Activated CD4-positive, alpha-beta T cell treated with anti-CD3 and anti-CD28 coated beads, Interleukin-2, amount 10 ng/mL, durations not matched to agents 24 days and 14 days (primary cell): ENCODE measurements around the gene HRAS. TPM values are rescaled to one million over a fixed set of nuclear protein-coding genes. Genes with fewer than 3 reads are reported as not detected.

Experiments used
- DNase-seq: peaks from one replicate; pipeline ENCODE4 v3.0.0; 2022
- H3K27ac Mint-ChIP-seq: one replicate; pipeline ENCODE4 v1.8.0; 2022; ENCODE audit warnings: mild to moderate bottlenecking, mixed read lengths
- H3K27me3 Mint-ChIP-seq: one replicate; pipeline ENCODE4 v1.8.0; 2022; ENCODE audit warnings: mixed read lengths
- H3K36me3 Mint-ChIP-seq: one replicate; pipeline ENCODE4 v1.8.0; 2022; ENCODE audit warnings: low read depth, mild to moderate bottlenecking, mixed read lengths
- H3K4me1 Mint-ChIP-seq: one replicate; pipeline ENCODE4 v1.8.0; 2021; ENCODE audit warnings: mixed read lengths
- H3K4me3 Mint-ChIP-seq: one replicate; pipeline ENCODE4 v1.8.0; 2022; ENCODE audit warnings: mild to moderate bottlenecking, moderate library complexity, mixed read lengths
- H3K9me3 Mint-ChIP-seq: one replicate; pipeline ENCODE4 v1.8.0; 2021; ENCODE audit warnings: mixed read lengths
- intact Hi-C: fragments of 100-400 bp; cut with micrococcal nuclease; formaldehyde crosslinking; loops from one replicate; pipeline ENCODE4 v1.15.1; 2023
- total RNA-seq: library from RNA; stranded (reverse); gene quantifications from 2 replicates; pipeline ENCODE4 v1.2.3, GENCODE V29; 2022

HRAS gene
- total RNA-seq, 1 donor from 2014 or later: 94.4 TPM

DNA sequence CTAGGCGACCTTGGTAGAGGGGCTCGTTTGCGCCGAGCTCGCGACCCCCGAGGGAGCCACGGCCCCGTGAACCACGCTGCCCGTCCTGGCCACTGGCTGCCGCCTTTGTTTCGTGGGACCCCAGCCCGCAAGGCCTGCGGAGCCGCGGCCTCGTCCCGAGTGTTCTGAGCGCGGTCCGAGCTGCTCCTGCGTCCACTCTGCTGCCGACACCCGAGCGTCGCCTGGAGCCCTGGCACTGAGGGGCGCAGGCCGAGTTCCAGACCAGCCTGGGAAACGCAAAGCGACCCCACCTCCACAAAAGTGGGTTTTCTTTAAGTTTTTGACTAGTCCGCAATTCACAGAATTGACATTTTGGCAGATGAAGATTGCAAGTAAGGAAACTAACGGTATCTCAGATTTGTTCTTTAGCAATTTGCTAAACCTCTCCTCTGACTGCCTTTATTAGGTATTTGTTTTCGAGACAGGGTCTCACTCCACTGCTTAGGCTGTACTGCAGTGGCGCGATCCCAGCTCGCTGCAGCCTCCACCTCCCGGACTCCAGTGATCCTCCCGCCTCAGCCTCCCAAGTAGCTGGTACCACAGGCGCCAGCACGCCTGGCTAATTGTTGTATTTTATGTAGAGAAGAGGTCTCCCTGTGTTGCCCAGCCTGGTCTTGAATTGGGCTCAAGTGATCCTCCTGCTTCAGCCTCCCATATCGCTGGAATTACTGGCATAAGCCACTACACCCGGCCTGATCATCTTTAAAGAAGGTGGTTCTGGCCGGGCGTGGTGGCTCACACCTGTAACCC lies 27.5 kb downstream of the HRAS start:
- H3K4me1 Mint-ChIP-seq: peaks cover 24% of the 10 kb centered on the region
- peak overlapping the region; percentile 98 for H3K4me3 Mint-ChIP-seq
- no peak for DNase-seq
- intact Hi-C loops: loop anchor here (1.0 to 5.0 kb wide), 5 partner anchors 10 to 289 kb away; partner anchors contain the start of genes LRRC56 and SLC25A22
- no peaks in the 10 kb centered on the region for H3K9me3 Mint-ChIP-seq
- H3K36me3 Mint-ChIP-seq: peaks cover 29% of the 10 kb centered on the region
- no peaks in the 10 kb centered on the region for H3K27me3 Mint-ChIP-seq
- H3K27ac Mint-ChIP-seq: peak overlapping the region; percentile 100

DNA sequence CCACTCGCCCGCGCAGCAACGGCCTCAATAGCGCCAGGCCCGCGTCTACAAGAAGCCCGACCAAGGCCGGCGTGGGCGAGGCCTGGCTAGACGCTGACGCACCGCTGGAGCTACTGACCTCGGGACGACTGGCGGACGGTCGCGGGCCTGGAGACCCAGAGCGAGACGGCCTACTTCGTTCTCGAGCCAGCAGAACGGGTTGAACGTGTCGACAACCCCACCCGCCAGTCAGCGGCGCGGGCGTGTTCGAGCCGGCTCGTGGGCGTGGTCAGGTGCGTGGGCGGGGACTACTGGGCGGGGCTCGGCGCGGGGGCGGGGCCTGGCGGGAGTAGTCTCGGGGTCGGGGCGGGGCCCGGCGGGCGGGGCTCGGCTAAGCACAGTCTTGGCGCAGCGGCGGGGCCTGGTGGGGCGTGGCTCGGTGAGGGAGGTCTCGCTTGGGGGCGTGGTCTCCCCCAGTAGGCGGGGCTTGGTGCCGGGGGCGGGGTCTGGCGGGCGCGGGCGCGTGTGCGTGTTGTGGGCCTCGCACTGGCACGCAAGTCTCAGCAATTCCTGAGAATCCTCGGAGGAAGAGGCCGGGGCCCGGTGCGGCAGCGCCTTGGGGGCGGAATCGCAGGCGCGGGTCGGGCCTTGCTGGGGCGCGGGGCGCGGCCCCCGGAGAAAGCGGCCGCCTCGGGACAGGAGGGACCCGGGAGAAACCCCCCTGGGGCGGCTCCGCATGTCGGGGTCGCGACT lies 28.2 kb downstream of the HRAS start, which contains the start of gene RNH1:
TSS of gene RNH1 (minus strand) at position 248 of the 732 bp plus-strand sequence. CDS start 5,080 bp downstream, outside the sequence.
- Mint-ChIP-seq H3K9me3 (no peaks in the 10 kb centered on the region), H3K4me3 (peak within 1 kb of the TSS; percentile 98), H3K36me3 (peaks cover 28% of the 10 kb centered on the region), H3K27ac (peak within 1 kb of the TSS; percentile 100), H3K27me3 (no peaks in the 10 kb centered on the region), H3K4me1 (peaks cover 24% of the 10 kb centered on the region)
- intact Hi-C loops: loop anchor here (1.0 to 5.0 kb wide), 10 partner anchors 11 to 300 kb away; partner anchors contain the start of genes BET1L, LRRC56, PHRF1 and PSMD13
- peak; percentile 99 for DNase-seq

DNA sequence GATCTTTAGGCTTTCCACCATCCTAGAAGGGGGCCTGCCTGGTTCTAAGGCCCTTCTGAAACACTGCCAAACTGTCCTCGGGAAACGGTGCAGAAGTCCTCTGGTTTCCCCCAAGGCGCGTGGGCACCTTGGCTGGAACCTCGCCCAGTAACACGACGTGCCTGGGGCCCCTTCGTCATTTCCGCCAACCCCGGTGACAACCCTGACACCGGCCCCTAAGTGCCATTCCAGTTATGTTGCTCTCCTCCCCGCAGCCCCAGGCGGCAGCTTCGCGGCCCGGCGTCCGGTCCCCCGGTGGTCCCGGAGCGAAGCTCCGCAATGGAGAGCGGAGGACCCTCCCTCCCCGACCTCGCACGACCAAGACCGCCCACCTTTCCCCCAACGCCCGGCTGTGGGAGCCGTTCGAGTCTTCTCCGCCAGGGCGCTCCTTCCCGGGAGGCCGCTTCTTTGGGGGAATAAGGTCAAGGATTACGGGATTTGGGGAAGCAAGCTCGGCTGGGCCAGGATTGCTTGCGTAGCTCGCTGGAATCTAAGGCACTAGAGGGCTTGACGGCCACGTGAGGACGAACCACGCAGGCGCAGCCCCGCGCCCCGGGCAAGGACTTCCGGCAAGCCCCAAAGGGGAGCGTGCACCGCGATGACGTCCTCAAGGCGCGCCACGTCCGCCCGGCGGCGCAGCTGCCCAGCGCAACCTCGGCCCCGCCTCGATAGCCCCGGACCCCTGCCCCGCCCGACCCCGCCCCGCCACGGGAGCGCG lies 29.0 kb downstream of the HRAS start:
- peak overlapping the region; percentile 98 for H3K4me3 Mint-ChIP-seq
- intact Hi-C loops: loop anchor here (1.0 to 5.0 kb wide), 7 partner anchors 56 to 299 kb away; partner anchors contain the start of genes BET1L, PHRF1, PSMD13 and PTDSS2
- no peaks in the 10 kb centered on the region for H3K9me3 Mint-ChIP-seq
- DNase-seq: peak; percentile 99
- H3K27me3 Mint-ChIP-seq: no peaks in the 10 kb centered on the region
- peak overlapping the region; percentile 100 for H3K27ac Mint-ChIP-seq
- H3K4me1 Mint-ChIP-seq: peaks cover 24% of the 10 kb centered on the region
- H3K36me3 Mint-ChIP-seq: peaks cover 26% of the 10 kb centered on the region

DNA sequence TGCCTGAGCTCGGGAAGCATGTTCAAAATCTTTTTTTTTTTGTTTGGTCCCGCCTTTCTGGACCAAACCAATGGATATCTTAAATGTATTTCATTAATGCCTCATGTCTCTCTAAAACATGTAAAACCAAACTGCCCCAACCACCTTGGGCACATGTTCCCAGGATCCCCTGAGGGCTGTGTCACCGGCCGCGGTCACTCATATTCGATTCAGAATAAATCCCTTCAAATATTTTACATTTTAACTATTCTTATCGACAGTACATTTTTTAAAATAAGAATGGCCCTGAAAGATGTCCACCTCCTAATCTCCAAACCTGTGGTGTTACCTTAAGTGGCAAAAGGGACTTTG lies 30.4 kb downstream of the HRAS start:
- H3K27ac Mint-ChIP-seq: peak overlapping the region; percentile 76

DNA sequence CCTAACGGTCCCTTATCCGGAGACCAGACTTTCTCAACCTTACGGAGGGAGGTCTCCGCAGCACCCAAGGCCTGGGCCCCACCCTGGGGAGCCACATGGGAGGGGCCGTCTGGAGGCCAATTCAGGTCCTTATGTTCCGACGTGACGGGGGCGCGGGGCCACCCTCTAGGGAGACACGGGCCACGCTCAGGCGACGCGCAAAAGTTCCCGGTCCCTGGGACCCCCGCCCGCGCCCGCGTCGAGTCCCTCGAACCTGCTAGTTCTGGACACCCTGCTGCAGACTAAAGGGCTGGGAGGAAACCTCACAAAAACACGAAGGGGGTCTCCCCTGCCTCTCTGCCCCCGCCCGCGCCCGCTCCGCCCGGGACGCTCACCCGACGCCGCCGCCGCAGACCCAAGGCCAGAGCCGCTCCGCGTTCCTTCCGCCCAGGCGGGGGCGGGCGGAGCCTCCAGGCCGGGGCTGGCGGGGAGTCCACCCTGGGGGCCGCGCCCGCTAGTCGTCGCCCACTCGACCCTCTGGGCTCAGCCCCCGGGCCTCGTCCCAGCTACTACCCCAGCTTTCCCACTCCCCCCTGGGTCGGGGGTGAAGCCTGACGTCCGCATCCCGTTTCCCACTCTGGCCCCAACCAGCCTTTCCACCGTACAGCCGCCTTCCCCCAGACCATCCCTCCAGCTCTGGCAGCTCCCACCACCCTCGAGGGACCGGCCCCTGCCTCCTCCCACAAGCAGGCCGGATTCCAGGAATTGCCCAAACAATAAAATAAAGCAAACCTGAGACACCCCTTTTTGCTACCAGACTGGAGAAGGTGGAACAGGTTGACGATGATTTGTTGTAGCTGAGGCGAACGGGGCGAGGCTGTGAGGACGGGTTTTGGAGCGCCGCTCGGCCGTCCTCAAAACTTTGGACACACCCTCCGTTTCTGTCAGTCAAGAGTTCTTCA lies 31.1 kb downstream of the HRAS start:
- intact Hi-C loops: no loop called here

More for the DNA sequence above, 30.4 kb downstream of the HRAS start:
- Mint-ChIP-seq H3K9me3 (no peaks in the 10 kb centered on the region), H3K4me3 (peak overlapping the region; percentile 98), H3K36me3 (peaks cover 31% of the 10 kb centered on the region), H3K27me3 (no peaks in the 10 kb centered on the region), H3K4me1 (peaks cover 26% of the 10 kb centered on the region)
- no peak for DNase-seq
- intact Hi-C loops: loop anchor here (5.0 kb wide), 1 partner anchor 292 kb away; the partner anchor contains the start of gene SLC25A22

DNA sequence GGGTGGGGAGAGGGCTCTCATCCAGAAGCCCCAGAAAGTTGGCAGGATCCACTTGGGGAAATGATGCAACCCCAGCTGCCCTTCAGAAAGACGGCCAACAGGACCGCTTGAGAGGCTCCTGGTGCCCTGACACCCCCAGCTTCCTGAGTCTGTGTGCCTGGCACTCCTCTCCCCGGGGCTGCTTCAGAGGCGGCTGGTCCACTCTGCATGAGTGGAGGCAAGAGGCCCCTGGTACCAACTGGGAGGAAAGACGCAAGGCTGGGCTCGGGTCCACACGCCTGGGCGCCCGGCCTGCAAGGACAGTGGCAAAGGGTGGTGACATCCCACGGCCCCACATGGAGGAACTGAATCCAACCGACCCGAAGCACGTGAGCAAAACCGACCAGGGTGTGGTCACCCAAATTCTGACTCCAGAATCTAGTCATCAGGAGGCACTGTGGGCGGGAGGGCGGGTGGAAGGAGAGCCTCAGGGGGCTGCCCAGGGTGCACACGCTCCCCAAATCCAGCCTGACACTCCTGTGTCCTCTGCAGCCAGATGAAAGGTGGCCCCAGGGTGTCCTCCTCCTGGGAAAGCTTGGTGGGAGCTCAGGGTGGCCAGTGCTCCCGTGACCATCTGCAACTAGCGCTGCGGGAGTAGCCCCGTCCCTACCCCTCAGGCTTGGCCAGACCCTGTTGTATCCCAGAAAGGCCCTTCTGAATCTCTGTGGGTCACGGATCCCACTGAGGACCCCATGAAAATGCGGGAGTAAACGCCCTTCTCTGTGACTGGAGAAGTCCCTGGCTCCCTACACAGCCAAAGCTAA lies 32.0 kb downstream of the HRAS start:
- peak overlapping the region; percentile 29 for H3K27ac Mint-ChIP-seq
- peak overlapping the region; percentile 43 for H3K4me3 Mint-ChIP-seq
- intact Hi-C loops: no loop called here
- peaks cover 26% of the 10 kb centered on the region for H3K4me1 Mint-ChIP-seq
- no peaks in the 10 kb centered on the region for H3K27me3 Mint-ChIP-seq
- no peaks in the 10 kb centered on the region for H3K9me3 Mint-ChIP-seq
- DNase-seq: no peak
- H3K36me3 Mint-ChIP-seq: peaks cover 33% of the 10 kb centered on the region

More for the DNA sequence above, 31.1 kb downstream of the HRAS start:
- peaks cover 26% of the 10 kb centered on the region for H3K4me1 Mint-ChIP-seq
- peak overlapping the region; percentile 76 for H3K27ac Mint-ChIP-seq
- no peaks in the 10 kb centered on the region for H3K9me3 Mint-ChIP-seq
- H3K27me3 Mint-ChIP-seq: no peaks in the 10 kb centered on the region
- H3K4me3 Mint-ChIP-seq: peak overlapping the region; percentile 98
- peaks cover 30% of the 10 kb centered on the region for H3K36me3 Mint-ChIP-seq
- peak; percentile 76 for DNase-seq

DNA sequence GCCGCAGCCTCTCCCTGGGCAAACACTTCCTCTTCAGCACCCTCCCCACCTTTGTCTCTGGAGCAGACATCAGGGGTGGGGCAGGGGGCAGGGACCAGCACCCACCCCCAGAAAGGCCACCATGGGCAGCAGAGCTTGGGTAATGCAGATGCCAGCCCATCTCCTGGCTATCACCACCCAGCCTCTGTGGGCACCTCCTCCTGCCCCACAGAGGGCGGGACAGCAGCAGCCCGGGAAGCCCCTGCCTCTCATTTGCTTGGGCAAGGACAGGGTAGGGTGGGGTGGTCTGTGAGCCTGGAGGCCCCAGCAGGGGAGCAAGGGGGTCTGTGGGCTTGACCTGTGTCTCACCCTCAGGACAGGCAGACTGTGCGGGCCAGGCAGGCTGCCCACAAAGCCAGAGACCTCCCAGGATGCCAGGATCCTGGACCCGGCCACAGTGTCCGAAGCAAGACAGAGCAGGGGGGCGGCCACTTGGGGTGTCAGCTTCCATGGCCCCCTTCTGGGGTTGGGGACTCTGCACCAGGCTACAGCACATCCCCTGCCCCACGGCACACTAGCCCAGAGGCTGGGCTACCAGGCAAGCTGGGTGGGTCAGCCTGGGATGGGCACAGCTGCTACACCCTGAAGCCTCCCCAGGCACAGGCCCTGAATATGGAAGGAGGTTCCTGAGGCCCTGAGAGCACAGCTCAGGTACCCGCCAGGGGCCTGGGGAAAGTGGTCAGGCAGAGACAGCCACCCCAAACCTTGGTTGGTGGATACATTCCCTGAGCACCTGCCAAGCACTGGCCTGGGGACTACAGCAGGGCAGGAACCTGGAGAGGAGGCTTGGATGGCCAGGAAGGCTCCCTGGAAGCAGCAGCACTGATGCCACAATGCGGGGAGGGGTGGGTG lies 32.8 kb downstream of the HRAS start:
- Mint-ChIP-seq H3K36me3 (peaks cover 35% of the 10 kb centered on the region), H3K9me3 (no peaks in the 10 kb centered on the region), H3K4me3 (no peak overlapping the region), H3K27me3 (no peaks in the 10 kb centered on the region), H3K4me1 (peaks cover 20% of the 10 kb centered on the region), H3K27ac (no peak overlapping the region)
- DNase-seq: no peak
- intact Hi-C loops: no loop called here

DNA sequence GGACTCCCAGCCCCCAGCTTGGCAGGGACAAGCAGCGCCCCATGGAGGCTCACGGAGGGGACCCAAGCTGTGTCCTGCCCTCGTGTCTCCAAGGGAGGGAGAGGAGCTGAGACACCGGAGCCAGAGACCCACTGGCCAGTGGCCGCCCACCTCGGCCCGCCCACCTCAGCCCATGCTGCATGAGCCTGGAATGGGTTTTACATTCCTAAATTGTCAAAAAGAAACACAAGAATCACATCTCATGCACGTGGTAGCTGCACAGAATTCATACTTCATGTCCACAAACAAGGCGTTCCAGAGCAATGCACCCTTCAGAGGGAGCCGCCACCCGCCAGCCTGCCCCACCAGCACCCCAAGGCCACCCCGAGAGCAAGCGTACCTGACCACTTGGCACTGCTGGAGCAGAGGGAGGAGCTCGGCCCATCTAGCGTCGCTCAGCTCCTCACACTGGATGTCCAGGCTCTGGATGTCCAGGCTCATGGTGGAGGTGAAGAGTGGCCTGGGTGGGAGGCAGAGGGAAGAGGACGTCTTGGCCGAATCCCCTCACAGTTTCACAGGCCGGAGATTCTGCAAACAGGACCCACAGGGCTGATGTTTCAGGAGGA lies 33.6 kb downstream of the HRAS start:
- Mint-ChIP-seq H3K36me3 (peaks cover 42% of the 10 kb centered on the region), H3K27me3 (no peaks in the 10 kb centered on the region), H3K9me3 (no peaks in the 10 kb centered on the region), H3K4me1 (peaks cover 23% of the 10 kb centered on the region), H3K4me3 (no peak overlapping the region), H3K27ac (no peak overlapping the region)
- intact Hi-C loops: no loop called here
- no peak for DNase-seq

DNA sequence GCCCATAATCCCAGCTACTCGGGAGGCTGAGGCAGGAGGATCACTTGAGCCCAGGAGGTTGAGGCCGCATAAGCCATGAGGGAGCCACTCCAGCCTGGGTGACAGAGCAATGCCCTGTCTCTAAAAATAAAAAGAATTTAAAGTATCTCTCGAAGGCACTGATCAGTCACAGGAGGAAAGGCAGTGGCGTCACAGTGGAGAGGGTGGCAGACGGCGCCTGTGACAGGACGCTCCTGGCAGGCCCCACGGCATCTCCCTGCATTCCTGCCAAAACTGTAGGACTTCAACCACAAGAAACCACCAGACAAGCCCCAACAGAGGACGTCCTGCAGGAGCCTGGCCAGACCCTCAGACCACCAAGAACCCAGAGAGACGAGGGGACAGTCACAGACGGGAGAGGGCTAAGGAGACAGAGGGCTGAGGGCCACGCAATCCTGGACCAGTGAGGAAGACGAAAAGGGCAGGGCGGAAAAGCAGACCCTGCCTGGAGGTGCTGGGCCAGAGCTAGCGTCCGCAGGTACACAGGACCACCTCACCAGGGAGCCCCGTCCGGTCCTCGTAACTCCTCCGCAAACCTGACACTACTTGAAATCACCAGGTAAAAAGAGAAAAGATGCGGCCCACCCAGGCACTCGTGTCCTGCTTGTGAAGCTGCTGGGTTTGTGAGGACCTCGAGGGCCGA lies 34.2 kb downstream of the HRAS start:
- Mint-ChIP-seq H3K9me3 (no peaks in the 10 kb centered on the region), H3K27ac (peak overlapping the region; percentile 62), H3K36me3 (peaks cover 45% of the 10 kb centered on the region), H3K4me1 (peaks cover 23% of the 10 kb centered on the region), H3K4me3 (no peak overlapping the region), H3K27me3 (no peaks in the 10 kb centered on the region)
- intact Hi-C loops: no loop called here
- DNase-seq: no peak

DNA sequence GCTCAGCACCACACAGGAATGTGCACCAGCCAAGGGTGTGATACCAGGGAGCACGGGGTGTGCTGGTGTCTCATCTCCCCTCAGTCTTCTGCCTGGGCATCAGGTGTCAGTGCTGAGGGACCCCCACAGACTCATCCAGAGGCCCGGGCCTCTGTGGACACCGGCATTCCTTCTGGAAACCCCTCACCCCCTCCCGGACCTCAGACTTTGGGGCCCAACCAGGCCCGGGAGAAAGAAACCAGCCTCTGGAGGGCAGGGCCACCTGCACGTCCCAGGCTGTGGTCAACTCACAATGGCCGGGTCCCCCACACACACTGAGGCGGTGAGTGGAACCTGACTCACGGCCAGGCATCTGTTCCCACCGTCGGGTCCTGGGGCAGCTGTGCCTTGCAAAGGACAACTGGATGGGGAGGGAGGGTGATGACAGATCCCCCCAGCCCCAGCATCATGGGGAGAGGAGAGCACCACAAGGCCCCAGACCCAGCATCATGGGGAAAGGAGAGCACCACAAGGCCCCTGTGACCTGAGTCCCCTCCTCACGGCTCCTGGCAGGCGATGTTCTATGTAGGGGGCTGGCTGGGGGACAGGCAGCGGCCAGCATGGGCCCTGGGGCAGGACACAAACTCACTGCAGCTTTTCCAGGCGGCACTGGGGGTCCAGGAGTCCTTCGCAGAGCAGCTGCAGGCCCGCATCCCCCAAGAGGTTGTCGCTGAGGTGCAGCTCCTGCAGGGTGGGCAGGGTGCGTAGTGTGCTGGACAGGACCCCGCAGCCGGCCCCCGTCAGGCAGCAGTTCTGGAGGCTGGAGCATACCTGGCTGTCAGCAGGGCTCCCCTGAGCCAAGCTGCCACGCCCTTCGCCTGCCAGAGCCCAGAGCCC lies 35.9 kb downstream of the HRAS start:
- intact Hi-C loops: no loop called here
- Mint-ChIP-seq H3K27ac (no peak overlapping the region), H3K27me3 (no peaks in the 10 kb centered on the region), H3K4me3 (no peak overlapping the region), H3K9me3 (no peaks in the 10 kb centered on the region), H3K36me3 (peaks cover 46% of the 10 kb centered on the region), H3K4me1 (peaks cover 12% of the 10 kb centered on the region)
- DNase-seq: no peak
